HL-60 (cell line): Measurements from ENCODE around the gene MSH3.
A peak's percentile ranks its signal among the peaks of the same experiment; 100 is the strongest.

Experiments
- DNase-seq, 2 experiments: peaks; one replicate each; pipeline ENCODE4 v3.0.0-alpha.2; 2010 to 2020; ENCODE audit warnings: low read depth in 1 of 2, low spot score in 1 of 2
- H3K27ac ChIP-seq: fragments of 250-450 bp; sonication (Bioruptor Pico); replicated peaks from 2 replicates; pipeline ENCODE4 v1.5.1; 2020; ENCODE audit warnings: mild to moderate bottlenecking, moderate library complexity
- H3K27me3 ChIP-seq: fragments of 250-450 bp; sonication (Bioruptor Pico); 2 replicates; pipeline ENCODE4 v1.5.1; 2021; ENCODE audit warnings: mild to moderate bottlenecking, moderate library complexity; ENCODE audit not compliant: insufficient read depth, poor library complexity, severe bottlenecking
- H3K4me3 ChIP-seq: replicated peaks from 2 replicates; pipeline ENCODE4 v1.5.1; 2011; ENCODE audit warnings: mild to moderate bottlenecking, control low read depth, low read length; ENCODE audit not compliant: insufficient read depth
- GABPA ChIP-seq: IDR thresholded peaks from 2 replicates; pipeline ENCODE4 v1.6.1; 2012; ENCODE audit warnings: low read depth
- POLR2AphosphoS5 ChIP-seq: IDR thresholded peaks from 2 replicates; pipeline ENCODE4 v1.6.1; 2012; ENCODE audit warnings: low read depth
- SPI1 ChIP-seq: IDR thresholded peaks from 2 replicates; pipeline ENCODE4 v1.6.1; 2012; ENCODE audit warnings: low read depth, mild to moderate bottlenecking, borderline replicate concordance
- TF ChIP-seq, protein P1 (sequence below): IDR thresholded peaks from one replicate; pipeline ENCODE4 v1.5.1; 2011; ENCODE audit warnings: low read length, control low read depth, inconsistent platforms; ENCODE audit not compliant: insufficient read depth
- TF ChIP-seq, protein P2 (sequence below): IDR thresholded peaks from 2 replicates; pipeline ENCODE4 v1.6.1; 2012; ENCODE audit warnings: low read depth; ENCODE audit not compliant: insufficient replicate concordance

Gene MSH3

DNA sequence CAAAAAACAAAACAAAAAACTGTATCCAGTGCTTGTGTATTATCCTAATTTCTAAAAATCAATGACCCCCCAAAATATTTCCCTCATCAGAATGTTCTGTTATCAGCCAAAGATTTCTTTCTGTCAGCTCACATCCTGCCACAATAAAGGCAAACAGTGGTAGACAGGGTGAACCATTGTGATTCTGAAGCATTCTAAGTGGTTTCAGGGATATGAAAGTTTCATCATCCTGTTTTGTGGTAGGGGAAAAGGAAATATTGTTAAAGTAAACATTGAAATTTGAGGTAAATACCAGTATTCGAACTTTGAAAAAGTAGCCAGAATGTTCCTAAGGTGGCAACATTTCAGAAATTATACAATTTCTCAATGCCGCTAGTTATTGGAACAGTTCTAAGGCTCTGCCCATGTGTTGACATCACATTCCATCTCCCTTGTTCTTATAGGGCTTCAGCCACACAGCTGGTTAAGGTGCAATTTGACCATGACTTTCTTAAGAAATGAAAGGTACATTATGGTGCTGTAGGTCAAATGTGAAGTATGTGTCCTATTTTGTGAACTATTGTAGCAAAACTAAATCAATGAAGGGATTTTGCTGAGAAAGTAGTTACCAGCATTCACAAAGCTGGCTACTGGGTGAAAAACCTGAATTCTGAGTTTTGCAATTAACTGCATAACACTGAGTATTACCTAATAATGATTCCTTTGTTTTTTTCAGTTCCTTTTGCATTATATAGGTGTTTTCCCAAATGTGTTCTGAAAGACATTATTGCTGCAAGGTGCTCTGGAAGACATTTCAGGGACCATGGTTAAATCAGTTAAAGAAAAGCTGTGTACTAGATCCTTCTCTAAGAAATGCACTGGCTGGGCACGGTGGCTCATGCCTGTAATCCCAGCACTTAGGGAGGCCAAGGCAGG lies 198.1 kb downstream of the MSH3 start:
- H3K27me3 ChIP-seq: no peaks in the 10 kb centered on the region
- no peak overlapping the region for H3K27ac ChIP-seq
- no peak for DNase-seq
- H3K4me3 ChIP-seq: no peak overlapping the region
- TF ChIP-seq POLR2AphosphoS5 (no peak), SPI1 (no peak), GABPA (no peak)
- TF ChIP-seq, protein P1, sequence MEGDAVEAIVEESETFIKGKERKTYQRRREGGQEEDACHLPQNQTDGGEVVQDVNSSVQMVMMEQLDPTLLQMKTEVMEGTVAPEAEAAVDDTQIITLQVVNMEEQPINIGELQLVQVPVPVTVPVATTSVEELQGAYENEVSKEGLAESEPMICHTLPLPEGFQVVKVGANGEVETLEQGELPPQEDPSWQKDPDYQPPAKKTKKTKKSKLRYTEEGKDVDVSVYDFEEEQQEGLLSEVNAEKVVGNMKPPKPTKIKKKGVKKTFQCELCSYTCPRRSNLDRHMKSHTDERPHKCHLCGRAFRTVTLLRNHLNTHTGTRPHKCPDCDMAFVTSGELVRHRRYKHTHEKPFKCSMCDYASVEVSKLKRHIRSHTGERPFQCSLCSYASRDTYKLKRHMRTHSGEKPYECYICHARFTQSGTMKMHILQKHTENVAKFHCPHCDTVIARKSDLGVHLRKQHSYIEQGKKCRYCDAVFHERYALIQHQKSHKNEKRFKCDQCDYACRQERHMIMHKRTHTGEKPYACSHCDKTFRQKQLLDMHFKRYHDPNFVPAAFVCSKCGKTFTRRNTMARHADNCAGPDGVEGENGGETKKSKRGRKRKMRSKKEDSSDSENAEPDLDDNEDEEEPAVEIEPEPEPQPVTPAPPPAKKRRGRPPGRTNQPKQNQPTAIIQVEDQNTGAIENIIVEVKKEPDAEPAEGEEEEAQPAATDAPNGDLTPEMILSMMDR: no peak
- TF ChIP-seq, protein P2, sequence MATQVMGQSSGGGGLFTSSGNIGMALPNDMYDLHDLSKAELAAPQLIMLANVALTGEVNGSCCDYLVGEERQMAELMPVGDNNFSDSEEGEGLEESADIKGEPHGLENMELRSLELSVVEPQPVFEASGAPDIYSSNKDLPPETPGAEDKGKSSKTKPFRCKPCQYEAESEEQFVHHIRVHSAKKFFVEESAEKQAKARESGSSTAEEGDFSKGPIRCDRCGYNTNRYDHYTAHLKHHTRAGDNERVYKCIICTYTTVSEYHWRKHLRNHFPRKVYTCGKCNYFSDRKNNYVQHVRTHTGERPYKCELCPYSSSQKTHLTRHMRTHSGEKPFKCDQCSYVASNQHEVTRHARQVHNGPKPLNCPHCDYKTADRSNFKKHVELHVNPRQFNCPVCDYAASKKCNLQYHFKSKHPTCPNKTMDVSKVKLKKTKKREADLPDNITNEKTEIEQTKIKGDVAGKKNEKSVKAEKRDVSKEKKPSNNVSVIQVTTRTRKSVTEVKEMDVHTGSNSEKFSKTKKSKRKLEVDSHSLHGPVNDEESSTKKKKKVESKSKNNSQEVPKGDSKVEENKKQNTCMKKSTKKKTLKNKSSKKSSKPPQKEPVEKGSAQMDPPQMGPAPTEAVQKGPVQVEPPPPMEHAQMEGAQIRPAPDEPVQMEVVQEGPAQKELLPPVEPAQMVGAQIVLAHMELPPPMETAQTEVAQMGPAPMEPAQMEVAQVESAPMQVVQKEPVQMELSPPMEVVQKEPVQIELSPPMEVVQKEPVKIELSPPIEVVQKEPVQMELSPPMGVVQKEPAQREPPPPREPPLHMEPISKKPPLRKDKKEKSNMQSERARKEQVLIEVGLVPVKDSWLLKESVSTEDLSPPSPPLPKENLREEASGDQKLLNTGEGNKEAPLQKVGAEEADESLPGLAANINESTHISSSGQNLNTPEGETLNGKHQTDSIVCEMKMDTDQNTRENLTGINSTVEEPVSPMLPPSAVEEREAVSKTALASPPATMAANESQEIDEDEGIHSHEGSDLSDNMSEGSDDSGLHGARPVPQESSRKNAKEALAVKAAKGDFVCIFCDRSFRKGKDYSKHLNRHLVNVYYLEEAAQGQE: no peak

DNA sequence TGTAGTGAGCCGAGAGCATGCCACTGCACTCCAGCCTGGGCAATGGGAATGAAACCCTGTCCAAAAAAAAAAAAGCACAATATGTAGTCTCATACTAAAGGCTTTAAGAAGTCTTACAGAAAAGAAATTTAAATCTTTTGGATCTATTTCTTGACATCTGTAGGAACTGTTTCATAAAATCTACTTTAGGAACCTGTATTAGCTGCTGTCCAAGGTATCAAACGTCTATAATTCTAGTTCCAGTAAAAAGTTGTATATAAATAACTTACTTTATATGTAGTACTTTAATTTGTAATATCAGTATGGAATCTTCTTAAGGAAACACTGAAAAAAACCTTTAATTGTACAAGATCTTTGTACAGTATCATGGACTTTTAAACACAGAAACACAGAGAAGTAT lies 199.0 kb downstream of the MSH3 start:
- TF ChIP-seq, protein P2: peak; percentile 76
- no peak for TF ChIP-seq POLR2AphosphoS5
- DNase-seq: no peak

DNA sequence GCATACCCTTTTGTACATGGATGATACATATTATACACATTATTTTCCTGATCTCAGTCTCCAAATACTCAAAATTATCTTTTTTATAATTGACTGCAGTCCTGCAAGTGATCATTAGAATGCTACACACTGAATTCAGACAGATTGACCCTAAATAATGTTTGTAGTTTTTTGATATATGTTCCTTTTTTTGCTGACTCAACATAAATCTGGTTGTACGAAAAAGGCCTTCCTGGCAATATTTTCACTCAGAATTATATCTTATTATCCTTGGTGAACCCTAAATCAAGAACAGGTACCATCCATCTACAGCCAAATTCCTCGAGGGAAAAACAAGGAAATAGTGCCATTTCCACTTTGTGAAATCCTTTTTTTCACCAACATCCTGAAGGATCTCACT lies 200.1 kb downstream of the MSH3 start:
- Histone ChIP-seq H3K4me3 (no peak overlapping the region), H3K27ac (no peak overlapping the region), H3K27me3 (no peaks in the 10 kb centered on the region)
- TF ChIP-seq POLR2AphosphoS5 (no peak), GABPA (no peak)
- DNase-seq: no peak

More for the DNA sequence above, 199.0 kb downstream of the MSH3 start:
- Histone ChIP-seq H3K4me3 (no peak overlapping the region), H3K27ac (no peak overlapping the region), H3K27me3 (no peaks in the 10 kb centered on the region)

DNA sequence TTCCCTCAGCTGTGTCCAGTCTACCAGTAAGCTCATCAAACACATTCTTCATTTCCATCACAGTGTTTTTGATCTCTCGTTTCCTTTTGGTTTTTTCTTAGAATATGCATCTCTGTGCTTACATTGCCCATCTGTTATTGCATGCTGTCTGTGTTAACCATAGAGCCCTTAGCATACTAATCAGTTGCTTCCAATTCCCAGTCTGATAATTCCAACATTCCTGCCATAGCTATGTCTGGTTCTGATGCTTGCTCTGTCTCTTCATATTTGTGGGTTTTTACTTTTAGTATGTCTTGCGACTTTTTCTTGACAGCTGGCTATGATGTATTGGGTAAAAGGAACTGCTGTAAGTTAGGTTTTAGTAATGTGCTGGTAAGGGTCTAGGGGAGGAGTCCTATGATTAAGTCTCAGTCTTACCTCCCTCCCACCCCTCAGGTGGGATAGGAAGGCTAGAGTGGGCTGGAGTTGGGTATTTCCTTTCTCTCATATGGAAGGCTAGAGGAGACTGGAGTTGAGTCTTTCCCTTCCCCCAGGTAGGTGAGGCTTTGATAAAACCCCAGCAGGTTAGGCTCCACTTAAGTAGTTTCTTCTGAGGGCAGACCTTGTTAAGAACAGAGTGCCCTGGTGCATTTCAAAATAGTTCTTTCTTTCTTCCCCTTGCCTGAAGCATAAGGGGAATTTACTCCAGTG lies 206.6 kb downstream of the MSH3 start:
- TF ChIP-seq GABPA (no peak), SPI1 (no peak), POLR2AphosphoS5 (no peak)
- TF ChIP-seq, protein P2: no peak
- TF ChIP-seq, protein P1: no peak
- Histone ChIP-seq H3K27me3 (no peaks in the 10 kb centered on the region), H3K27ac (no peak overlapping the region), H3K4me3 (no peak overlapping the region)
- no peak for DNase-seq
